HEK293T (cell line): Measurements from ENCODE around the gene SLC25A23.

Experiments used
- LEF1 ChIP-seq: fragments of 450-650 bp; IDR thresholded peaks from 2 replicates; pipeline ENCODE4 v1.6.1; 2017; ENCODE audit warnings: mild to moderate bottlenecking, borderline replicate concordance
- TARDBP ChIP-seq: fragments of 450-650 bp; IDR thresholded peaks from 2 replicates; pipeline ENCODE4 v1.6.1; 2016
- ZNF384 ChIP-seq: fragments of 450-650 bp; IDR thresholded peaks from 2 replicates; pipeline ENCODE4 v1.6.1; 2016

DNA sequence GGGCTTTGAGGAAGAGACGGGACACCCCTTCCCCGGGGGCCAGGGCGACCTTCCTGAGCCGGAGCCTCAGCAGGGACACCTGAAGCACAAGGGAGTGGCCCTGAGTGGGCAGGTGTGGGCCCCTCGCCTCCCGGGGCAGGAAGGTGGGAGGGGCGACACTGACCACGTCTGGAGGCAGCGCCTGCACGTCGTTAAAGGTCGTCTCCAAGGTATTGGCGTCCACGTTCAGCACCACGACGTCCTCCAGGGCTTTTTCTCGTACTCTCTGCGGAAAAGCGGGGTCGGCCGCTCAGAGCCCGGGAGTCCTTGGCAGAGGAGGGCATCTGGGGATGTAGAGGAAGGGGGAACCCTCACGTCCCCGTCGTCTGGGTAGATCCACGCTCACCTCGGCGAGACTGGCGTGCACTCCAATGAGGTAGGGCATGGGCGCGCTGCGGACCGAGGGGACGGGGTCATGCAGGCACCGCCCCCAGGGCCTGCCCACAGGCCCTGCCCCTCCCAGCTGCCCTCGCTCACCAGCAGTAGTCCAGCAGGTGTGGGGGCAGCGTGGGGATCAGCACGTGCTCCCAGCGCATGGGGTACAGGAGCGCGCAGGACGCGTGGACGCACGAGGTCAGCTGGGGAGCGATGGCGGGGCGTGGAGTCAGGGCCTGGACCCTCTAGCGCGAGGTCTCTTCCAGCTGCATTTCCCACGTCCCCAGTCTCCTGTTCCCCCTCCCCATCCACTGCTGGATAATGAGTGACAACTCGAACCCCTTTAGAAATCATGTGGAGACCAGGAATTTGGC, 15.9 kb upstream of the SLC25A23 start:
- TF ChIP-seq ZNF384 (no peak), TARDBP (no peak), LEF1 (no peak)
